ENCODE results near the gene IGSF11.
"Not testable (repeated sequence)": the region's sequence is repeated elsewhere in the genome, so short reads cannot be mapped to it uniquely, and the experiment has no call there.

Gene IGSF11

GRCh38 chr3:118851466-118852193 lies 183.0 kb downstream of the IGSF11 start:
- H3K4me3 ChIP-seq (replicated peaks; ENCODE audit: insufficient read depth, low read length); DNase-seq (ENCODE audit: low read depth in 1 of 2, low spot score in 1 of 2); H3K27me3 ChIP-seq (ENCODE audit: insufficient read depth, poor library complexity, severe bottlenecking); H3K27ac ChIP-seq (replicated peaks): not testable (repeated sequence)

GRCh38 chr3:118850687-118851086 lies 184.0 kb downstream of the IGSF11 start:
- Histone ChIP-seq H3K27me3 (ENCODE audit: insufficient read depth, poor library complexity, severe bottlenecking) (no peaks in the 10 kb centered on the region), H3K27ac (replicated peaks) (no peak overlapping the region), H3K4me3 (replicated peaks; ENCODE audit: insufficient read depth, low read length) (no peak overlapping the region)
- DNase-seq (ENCODE audit: low read depth in 1 of 2, low spot score in 1 of 2) = no peak
- no peak for TF ChIP-seq POLR2AphosphoS5 (IDR thresholded peaks at IDR 0.05; ENCODE audit: low read depth)
- no peak for TF ChIP-seq REST (IDR thresholded peaks at IDR 0.05; ENCODE audit: insufficient replicate concordance, low read depth)
- no peak for TF ChIP-seq GABPA (IDR thresholded peaks at IDR 0.05; ENCODE audit: low read depth)
- TF ChIP-seq CTCF (IDR thresholded peaks at IDR 0.05; ENCODE audit: insufficient read depth, low read length) = no peak
- TF ChIP-seq SPI1 (IDR thresholded peaks at IDR 0.05; ENCODE audit: borderline replicate concordance, low read depth) = no peak
